ENCODE results near the gene IVD.
A peak's percentile ranks its signal among the peaks of the same experiment; 100 is the strongest.

IVD gene

DNA sequence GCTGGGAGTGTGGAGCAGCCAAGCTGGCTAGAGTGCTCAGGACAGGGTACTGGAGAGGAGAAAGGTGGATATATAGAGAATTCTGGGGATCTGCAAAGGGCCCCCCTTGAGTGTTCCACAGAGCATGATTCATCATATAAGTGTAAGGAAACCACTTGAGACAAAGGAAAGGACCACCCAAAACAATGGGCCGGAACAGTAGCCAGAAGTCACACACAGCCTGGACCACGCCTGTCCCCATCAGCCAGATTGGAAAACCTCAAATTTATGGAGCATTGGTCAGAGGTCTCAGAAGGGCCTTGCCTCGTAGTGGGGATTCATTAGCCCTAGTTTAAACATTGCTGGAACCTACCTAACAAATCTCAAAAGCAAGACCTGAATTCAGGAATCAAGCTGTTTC lies 28.0 kb upstream of the IVD start:
- no peak for DNase-seq (ENCODE audit: low read depth in 3 of 3)

DNA sequence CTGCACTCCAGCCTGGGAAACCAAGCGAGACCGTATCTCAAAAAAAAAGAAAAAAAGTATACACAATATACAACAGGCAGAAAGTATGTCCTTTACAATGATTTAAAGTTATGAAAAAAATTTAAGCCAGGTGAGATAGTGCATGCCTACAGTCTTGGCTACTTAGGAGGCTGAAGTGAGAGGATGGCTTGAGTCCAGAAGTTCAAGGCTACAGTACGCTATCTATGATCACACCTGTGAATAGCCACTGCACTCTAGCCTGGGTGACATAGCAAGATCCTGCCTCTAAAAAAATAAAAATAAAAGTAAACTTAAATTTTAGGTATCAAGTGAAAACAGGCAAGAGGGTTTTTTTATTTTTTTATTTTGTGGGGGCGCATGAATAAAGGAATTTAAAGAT lies 26.2 kb upstream of the IVD start:
- DNase-seq (ENCODE audit: low read depth in 3 of 3), result no peak

DNA sequence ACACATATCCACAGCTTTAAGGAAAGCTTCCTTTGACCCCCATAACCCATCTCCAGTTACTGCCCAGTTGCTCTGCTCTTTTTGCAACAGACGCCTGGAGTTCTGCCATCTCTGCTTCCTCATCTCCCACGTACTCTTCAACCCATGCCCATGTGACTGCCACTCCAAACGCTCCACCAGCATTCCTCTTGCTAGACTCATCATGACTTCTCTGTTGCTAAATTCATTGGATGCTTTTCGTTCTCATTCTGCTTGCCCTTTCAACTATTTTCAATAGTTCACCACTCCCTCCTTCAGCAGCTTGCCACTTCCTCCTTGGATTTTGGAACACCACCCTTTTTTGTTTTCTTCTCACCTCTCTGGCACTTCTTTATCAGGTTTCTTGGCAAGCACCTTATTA lies 25.7 kb upstream of the IVD start:
- DNase-seq (ENCODE audit: low read depth in 3 of 3), result no peak

DNA sequence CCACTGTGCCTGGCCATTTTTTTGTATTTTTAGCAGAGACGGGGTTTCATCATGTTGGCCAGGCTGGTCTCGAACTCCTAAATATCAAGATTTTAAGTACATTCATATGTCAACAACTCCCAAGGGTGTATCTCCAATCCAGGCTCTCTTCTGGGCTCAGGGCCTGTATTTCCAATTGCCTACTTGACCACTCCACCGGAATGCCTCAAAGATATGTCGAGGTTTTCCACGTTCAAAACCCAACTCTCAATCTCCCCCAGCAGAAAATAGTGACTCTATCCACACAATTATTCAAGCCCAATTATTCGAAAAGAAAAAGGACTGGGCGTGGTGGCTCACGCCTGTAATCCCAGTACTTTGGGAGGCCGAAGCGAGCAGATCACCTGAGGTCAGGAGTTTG lies 25.0 kb upstream of the IVD start:
- no peak for DNase-seq (ENCODE audit: low read depth in 3 of 3)

DNA sequence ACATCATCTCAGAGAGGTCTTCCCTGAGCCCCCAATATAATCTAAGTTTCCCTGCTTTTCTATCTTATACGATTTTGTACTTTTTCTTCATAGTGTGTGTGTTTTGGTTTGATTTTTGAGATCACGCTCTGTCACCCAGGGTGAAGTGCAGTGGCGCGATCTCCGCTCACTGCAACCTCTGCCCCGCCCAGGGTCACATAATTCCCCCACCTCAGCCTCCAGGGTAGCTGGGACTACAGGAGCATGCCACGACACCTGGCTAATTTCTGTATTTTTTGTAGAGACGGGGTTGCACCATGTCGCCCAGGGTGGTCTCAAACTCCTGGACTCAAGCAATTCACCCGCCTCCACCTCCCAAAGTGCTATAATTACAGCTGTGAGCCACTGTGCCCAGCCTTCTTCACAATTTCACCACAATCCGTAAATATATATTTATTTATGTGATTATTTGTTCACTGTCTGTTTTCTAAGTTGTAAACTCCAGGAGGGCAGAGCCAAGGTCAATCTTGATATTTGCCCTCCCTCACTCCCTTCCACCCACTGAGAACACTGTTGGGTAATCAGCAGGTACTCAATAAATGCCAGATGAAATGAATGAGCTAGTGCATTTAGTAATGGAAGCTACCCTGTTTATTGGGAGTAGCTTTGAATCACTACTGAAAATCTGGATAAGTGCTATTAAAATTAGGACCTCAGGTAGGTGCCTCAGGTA lies 23.6 kb upstream of the IVD start:
- no peak for DNase-seq (ENCODE audit: low read depth in 3 of 3)

DNA sequence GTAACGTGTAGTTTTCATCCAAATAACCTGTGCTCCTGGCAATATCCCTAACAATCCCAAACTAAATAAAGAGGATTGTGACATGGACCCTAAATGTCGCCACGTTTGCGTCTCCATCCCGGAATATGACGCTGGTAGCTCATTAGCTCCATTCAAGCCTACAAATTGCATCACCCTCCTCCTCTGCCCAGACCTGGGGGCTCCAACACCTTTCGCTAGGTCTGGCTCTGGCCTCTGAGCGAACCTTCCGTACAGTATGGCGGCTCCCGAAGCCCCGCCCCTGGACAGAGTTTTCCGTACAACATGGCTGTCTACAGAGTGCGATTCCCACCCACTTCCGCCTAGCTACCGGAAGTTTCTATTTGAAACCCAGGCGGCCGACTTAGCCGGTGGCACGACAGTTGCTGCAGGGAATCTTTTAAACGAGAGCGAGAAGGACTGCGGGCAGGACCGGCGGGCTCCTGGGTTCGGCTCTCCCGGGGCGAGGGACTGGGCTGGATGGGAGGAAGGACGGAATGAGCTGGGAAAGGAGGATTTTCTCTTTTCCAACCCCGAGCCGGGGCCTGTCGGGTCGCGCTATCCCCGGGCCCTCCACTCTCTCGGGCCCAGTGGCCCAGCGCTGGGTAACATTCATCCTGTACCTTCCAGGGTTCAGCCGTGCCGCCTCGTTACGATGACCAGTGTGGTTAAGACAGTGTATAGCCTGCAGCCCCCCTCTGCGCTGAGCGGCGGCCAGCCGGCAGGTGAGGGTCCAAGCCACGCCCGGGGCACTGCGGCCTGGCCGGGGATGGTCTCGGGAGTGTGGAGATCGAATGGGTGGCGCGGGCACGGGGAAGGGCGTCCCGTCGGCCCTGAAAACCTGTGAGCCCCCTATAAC lies 22.8 kb upstream of the IVD start, which contains the start of gene KNSTRN:
TSS of gene KNSTRN (plus strand) at position 142 of the 877 bp plus-strand sequence. CDS start at position 257, 115 bp downstream.
- DNase-seq (ENCODE audit: low read depth in 3 of 3), result peak; percentile 89 to 92 (median 90)

DNA sequence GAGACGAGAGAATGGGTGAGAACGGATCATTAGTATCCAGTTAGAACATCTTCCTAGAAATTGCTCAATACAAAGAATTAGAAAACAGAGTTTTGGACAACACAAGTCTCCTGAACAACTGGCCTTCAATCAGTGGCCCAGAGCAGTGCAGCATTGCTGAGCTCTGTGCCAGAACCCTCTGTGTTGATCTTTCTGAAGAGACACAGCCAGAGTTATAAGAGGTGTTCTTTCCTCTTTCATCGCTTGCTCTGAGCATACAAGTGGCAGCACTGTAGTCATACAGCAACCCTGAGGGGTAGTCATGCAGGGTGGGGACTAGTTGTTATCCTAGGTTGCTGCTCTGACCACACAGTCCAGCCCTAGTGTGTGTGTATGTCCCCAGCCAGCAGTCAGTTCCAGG lies 19.1 kb upstream of the IVD start:
- DNase-seq (ENCODE audit: low read depth in 3 of 3), result no peak

DNA sequence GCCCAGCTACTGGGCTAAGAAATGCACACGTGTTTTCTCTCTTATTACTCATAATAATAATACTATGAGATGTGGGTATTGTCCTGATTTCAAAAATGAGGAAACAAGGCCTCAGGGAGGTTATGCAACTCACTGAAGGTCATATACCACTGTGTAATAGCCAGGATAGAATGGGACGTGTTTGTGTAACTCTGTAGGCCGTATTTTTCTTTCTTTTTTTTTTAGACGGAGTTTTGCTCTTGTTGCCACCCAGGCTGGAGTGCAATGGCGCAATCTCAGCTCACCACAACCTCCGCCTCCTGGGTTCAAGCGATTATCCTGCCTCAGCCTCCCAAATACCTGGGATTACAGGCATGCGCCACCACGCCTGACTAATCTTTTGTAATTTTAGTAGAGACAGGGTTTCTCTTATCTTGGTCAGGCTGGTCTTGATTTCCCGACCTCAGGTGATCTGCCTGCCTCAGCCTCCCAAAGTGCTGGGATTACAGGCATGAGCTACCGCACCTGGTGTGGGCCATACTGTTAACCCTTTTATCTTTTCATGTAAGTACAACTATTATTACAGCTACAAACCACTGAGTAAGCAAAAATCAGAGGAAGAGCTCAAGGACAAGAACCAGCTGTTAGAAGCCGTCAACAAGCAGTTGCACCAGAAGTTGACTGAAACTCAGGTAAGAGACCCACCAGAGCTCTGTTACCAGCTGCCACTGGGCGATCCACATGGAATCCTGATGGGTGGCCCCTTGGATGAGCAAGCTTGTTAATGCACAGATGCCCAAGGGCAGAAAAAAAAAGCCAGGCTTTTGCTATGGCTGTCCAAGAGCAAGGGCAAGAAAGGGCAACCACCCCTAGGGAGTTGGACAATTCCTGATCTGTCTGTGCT lies 16.4 kb upstream of the IVD start:
- no peak for DNase-seq (ENCODE audit: low read depth in 3 of 3)

DNA sequence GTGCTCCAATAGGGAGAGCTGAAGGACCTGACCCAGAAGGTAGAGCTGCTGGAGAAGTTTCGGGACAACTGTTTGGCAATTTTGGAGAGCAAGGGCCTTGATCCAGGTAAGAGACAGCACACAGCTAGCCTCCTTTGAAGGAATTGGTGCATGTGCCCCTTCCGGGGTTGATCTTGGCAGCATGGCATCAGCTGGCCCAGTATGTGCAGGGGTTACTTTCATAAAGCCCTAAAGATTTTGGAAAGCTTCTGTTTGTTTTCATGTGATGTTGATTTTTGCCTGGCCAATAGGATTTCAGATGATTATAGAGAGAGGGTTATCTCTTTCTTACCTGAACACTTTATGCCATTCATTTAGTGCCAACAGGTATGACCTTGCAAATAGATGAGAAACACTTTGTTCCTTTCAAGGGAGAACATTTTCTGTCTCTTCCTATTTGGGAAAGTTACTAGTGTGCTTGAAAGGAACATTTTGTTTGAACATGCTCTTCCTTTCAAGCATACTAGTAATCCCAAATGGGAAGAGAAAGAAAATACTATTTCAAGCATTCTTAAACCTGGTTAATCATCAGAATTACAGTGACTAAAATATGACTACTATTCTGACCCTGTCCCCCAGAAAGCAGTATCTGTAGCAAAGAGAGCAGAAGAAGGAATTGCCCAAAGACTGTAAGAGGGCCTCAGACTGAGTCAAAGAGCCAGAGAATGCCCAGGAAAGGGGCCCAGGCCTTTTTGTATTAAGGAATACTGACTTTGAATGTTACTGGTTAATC lies 15.6 kb upstream of the IVD start:
- DNase-seq (ENCODE audit: low read depth in 3 of 3), result no peak

DNA sequence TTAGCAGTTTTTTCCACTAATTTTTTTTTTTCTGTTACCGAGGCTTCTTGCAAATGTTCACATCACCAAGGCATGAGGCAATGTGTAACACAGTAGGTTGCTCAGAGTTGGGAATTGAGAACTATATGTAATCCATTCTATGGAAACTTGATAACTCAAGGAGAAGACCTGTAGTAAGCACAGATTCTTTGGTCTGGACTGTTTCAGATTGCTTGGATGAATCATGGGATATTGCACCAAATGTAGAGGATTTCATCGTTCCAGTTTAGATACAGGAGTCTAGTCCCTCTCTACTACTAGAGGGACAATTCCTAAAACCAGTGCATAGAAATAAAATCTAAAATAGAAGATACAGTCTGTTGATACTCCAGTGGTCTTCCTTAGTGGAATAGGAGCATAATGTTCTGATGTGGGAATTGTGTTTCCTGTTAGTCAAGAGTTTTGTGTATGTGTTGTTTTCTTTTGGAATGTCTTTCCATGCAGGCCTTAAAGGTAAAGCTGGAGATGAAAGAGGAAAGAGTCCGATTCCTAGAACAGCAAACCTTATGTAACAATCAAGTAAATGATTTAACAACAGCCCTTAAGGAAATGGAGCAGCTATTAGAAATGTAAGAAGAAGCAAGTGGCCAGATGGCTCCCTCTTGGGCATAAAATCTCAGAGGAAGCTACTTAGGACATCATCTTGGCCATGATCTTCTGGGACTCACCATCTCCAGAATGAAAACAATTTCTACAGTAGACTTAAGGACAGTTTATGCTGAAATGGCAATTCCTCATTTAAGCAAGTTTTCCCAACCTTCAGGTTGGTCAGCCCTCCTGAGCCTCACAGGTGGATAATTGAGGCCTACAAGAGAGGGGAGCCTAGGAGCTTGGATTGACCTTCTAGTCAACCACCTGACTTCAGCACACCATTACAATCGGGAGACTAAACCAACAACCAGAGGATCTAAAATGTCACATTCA lies 12.3 kb upstream of the IVD start:
- no peak for DNase-seq (ENCODE audit: low read depth in 3 of 3)

DNA sequence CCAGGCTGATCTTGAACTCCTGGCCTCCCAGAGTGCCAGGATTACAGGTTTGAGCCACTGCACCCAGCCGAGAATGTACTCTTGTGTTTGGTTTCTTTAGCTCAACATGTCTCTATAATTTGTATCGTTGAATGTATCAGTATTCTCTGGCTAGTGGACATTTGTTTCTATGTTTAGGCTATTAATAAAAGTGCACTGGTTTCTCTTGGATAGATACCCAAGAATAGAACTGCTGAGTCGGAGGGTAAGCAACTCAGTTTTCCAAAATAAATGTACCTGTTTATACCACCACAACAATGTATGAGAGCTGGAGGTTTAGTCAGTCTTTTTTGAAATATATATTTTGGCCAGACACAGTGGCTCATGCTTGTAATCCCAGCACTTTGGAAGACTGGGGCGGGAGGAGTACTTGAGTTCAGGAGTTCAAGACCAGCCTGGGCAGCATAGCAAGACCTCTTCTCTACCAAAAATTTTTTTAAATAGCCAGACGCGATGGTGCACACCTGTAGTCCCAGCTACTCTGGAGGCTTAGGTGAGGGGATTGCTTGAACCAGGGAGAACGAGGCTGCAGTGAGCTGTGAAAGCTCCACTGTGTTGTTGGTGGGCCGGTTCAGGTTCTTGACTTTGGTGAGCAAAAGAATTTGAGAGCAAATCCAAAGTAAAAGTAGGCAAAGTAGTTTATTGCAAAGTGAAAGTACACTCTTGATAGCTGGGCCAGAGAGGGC lies 7.7 kb upstream of the IVD start:
- no peak for DNase-seq (ENCODE audit: low read depth in 3 of 3)

DNA sequence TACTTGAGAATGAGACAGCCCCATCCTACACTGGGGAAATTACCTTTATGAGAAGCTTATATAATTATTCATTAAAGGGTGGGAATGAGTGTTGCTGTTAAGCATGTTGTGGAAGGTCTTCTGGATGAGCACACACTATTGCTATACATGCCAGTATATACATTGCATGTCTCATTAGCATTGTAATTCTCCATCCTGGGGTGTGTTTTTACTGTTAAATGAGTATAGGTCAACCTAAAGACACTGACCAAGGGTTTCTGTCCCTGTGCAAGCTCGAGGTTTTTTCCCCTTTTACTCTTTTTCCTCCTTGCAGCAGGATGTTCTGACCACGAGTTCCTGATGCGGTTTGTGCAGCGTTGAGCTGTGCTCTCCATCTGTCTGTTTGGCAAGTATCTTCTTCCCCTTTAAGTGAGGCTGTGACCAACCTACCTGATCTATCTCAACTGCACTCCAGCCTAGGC lies 7.2 kb upstream of the IVD start:
- no peak for DNase-seq (ENCODE audit: low read depth in 3 of 3)

DNA sequence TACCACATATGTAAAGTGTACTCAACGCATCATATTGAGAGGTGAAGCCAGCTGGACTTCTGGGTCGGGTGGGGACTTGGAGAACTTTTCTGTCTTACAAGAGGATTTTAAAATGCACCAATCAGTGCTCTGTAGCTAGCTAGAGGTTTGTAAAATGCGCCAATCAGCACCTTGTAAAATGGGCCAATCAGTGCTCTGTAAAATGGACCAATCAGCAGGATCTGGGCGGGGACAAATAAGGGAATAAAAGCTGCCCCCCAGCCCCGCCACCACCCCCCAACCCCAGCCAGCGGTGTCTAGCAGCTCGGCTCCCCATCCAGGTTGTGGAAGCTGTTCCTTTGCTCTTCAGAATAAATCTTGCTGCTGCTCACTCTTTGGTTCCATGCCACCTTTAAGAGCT lies 6.2 kb upstream of the IVD start:
- no peak for DNase-seq (ENCODE audit: low read depth in 3 of 3)

DNA sequence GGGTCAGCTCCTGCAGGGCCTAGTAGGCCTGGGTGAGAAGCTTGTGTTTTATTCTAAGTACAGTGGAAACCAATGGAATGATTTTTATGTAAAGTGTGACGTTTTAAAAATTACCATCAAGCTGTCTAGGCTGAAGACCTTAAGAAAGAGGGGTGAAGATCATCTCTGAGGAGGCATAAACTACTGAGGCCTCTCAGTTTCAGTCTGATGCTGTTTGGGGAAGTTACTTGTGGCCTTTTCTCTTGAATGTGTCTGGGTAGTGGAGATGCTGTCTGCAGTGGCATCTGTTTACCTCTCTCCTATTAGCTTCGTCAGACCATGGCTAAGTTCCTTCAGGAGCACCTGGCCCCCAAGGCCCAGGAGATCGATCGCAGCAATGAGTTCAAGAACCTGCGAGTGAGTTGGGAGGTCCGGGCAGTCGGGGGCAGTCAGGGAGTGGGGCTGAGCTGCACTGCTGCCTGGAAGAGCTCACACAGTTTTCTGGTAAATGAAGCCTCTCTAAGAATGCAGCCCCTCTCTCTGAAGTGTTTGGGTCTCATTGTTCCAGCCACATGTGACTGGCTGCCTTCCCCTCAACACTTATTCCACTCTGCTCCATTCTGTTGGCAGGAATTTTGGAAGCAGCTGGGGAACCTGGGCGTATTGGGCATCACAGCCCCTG lies 1.9 kb downstream of the IVD start:
- DNase-seq (ENCODE audit: low read depth in 3 of 3), result no peak

DNA sequence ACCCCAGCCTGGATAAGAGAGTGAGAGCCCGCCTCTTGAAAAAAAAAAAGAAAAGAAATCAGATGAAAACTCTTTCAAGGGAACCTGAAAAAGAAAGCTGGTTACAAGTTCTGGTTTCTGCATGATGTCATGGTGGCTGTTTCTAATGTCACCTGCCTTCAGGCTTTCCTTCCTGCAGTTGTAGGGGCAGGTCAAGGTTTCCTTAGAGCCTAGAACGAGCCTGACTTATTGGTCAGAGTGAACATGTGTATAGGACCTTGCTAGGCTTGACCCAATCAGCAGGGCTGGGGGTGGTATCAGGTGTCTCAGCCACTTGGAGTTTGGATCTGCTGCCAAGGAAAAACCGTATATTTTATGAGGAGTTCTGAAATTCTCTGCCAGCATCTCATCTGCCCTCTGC lies 3.8 kb downstream of the IVD start:
- DNase-seq (ENCODE audit: low read depth in 3 of 3), result no peak

DNA sequence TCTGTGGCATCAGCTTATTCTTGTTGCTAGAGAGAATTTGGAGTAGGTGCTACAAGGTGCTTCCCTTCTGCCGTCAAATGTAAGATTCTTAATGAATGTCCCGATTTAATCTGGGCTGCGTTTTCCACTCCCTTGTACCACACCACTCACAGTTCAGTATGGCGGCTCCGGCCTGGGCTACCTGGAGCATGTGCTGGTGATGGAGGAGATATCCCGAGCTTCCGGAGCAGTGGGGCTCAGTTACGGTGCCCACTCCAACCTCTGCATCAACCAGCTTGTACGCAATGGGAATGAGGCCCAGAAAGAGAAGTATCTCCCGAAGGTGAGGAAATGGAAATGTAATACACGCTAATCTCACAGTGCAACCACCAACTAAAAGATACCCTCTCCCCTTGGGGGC lies 4.9 kb downstream of the IVD start:
- DNase-seq (ENCODE audit: low read depth in 3 of 3), result no peak

DNA sequence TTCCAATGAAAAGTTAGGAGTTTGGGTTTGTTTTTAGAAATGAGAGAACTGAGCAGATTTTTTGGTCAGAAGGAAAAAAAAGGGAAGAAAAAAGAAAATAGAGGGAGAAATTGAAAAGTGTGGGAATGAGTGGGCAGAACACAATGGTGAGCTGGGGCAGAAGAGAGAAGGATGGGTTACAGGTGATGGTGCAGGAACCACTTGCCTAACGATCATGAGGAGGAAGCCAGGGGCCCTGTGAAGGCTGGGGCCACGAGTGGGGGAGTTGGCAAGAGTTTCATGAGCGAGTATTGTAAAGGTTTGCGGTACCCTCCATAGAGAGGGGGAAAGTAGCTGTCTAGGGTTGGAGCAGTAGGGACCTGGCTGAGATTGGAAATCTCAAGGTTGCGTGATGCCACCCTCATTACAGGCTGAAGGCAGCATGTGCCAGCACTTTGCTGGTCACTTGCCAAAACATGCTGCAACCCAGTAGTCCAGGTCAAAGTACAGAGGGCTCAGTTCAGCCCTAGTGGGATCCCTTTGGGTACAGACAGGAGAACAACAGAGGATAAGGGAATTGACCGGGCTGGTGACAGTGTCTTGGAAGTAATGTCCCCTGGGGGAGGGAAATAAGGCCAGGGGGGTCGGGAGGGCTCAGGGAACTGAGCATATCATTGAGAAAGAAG lies 6.6 kb downstream of the IVD start:
- DNase-seq (ENCODE audit: low read depth in 3 of 3), result no peak

DNA sequence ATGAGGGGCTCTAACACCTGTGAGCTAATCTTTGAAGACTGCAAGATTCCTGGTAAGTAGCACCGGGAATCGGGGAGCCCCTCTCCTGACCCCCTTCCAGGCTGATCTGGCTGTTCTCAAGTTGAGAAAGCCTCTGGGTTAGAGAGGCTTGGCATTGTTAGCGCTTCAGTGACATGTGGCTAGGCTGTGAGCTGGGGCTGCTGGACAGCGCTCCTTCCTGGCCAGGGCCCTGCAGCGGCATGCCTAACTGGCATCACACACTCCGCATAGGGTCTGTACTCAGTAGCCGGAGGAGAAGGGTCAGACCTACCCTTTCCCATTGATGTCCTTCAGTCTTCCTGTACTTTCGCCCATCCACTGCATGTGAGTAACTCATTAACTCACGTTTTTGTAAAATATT lies 7.4 kb downstream of the IVD start:
- no peak for DNase-seq (ENCODE audit: low read depth in 3 of 3)
